Suprapubic skin (tissue), 3 donors: ENCODE measurements around the gene LDLRAD4.

Source experiments
- CTCF ChIP-seq, 2 donors: fragments of 200-600 bp in 1 of 2; fragments of 450-650 bp in 1 of 2; sonication (generic) in 1 of 2; IDR thresholded peaks; one replicate each; pipeline ENCODE4 v1.5.1; 2016 to 2019; ENCODE audit warnings: antibody characterized with exemption in 2 of 2, mild to moderate bottlenecking in 1 of 2, moderate library complexity in 1 of 2
- EP300 ChIP-seq: sonication (generic); formaldehyde crosslinking; IDR thresholded peaks from one replicate; pipeline ENCODE4 v1.6.1; 2017; ENCODE audit warnings: antibody characterized with exemption

- TF ChIP-seq CTCF (IDR thresholded peaks at IDR 0.05): no peak
- TF ChIP-seq EP300: no peak
These were observed 282.4 kb downstream of the LDLRAD4 start for GRCh38 chr18:13500869-13501542.
